Measurements from ENCODE around the gene LIMK2.

DNA sequence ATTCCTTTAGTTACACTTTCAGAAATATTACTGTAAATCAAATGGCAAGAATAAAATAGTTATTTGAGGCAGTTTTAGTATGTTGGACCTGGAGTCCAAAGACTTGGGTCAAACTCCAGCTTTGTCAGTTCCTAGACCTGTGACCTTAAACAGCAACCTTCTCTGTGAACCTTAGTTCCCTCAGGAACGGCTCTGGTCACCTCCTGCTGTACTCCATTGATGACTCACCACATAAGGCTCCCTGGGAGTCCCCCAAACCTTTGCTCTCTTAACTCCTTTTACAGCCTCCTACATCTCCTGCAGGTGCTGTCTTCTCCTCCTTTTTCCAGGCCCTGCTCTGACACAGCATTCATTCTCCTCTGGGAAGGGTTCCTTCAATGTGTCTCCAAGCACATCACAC is 29.1 kb downstream of the LIMK2 start:
- TF ChIP-seq GATA1 (IDR thresholded peaks at IDR 0.05; ENCODE audit: low read depth, low read length) (no peak), POLR2A (IDR thresholded peaks at IDR 0.05; ENCODE audit: low read length) (no peak)
